Chondrocyte (in vitro differentiated cells): ENCODE measurements around the gene ZBTB44. TPM values are rescaled to one million over a fixed set of nuclear protein-coding genes. Genes with fewer than 3 reads are reported as not detected.
"Not testable (repeated sequence)": the region's sequence is repeated elsewhere in the genome, so short reads cannot be mapped to it uniquely, and the experiment has no call there.

ENCODE experiments used
- DNase-seq: peaks from one replicate; pipeline ENCODE4 v3.0.0; 2021; ENCODE audit warnings: mixed read lengths, low spot score
- H3K27ac Mint-ChIP-seq: one replicate; pipeline ENCODE4 v1.8.0; 2021; ENCODE audit warnings: mild to moderate bottlenecking, moderate library complexity, mixed read lengths; ENCODE audit not compliant: unreplicated experiment
- H3K27me3 Mint-ChIP-seq: 2 replicates; pipeline ENCODE4 v1.8.0; 2021; ENCODE audit warnings: low read depth, mixed read lengths
- H3K36me3 Mint-ChIP-seq: 2 replicates; pipeline ENCODE4 v1.8.0; 2021; ENCODE audit warnings: low read depth, mixed read lengths
- H3K4me1 Mint-ChIP-seq: 2 replicates; pipeline ENCODE4 v1.8.0; 2021; ENCODE audit warnings: low read depth, mild to moderate bottlenecking, mixed read lengths
- H3K4me3 Mint-ChIP-seq: one replicate; pipeline ENCODE4 v1.8.0; 2021; ENCODE audit warnings: mild to moderate bottlenecking, moderate library complexity, mixed read lengths; ENCODE audit not compliant: unreplicated experiment
- H3K9me3 Mint-ChIP-seq: 2 replicates; pipeline ENCODE4 v1.8.0; 2021; ENCODE audit warnings: low read depth, mixed read lengths
- total RNA-seq: library from RNA; stranded (reverse); gene quantifications from 3 replicates; pipeline ENCODE4 v1.2.1, GENCODE V29; 2021
- TF ChIP-seq, protein P1 (sequence below): fragments of 200-600 bp; sonication (generic); IDR thresholded peaks from 2 replicates; pipeline ENCODE4 v1.5.0; 2021; ENCODE audit warnings: antibody characterized with exemption, mild to moderate bottlenecking, moderate library complexity

ZBTB44 gene
- total RNA-seq, 1 donor from 2014 or later: 21.2 TPM

DNA sequence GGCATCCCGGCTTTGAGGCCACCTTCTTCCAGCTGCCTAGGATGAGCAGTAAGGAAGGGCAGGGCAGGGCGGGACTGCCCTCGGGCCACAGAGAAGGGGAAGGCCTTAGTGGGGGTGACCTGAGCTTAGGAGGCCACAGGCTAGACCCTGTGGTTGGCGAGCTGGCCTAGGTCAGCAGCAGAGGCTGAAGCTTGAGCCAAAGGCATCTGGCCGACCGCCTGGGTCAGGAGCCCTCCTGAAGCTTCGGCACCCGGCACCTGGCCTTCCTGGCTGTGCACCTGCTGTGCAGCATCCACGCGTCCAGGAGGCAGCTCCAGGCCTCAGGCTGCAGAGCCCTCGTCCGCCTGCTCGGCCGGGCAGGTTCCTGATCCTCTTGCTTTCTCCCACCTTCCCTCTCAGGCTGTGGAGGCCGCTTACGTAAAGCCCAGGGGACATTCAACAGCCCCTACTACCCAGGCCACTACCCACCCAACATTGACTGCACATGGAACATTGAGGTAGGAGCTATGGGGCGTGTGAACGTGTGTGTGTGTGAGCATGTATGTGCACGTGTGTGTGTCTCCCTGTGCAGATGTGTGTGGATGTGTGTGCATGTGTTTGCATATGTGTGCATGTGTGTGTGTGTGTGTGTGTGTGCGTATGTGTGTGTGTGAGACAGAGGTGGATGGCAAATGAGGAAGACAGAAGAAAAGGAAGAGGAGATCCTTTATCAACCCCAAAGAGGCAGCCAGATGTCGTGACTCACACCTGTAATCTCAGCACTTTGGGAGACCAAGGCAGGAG, 120.3 kb downstream of the ZBTB44 start:
- H3K4me3 Mint-ChIP-seq: no peak overlapping the region
- H3K27ac Mint-ChIP-seq: no peak overlapping the region
- H3K36me3 Mint-ChIP-seq: no peaks in the 10 kb centered on the region
- peaks cover 1% of the 10 kb centered on the region for H3K27me3 Mint-ChIP-seq
- TF ChIP-seq, protein P1, sequence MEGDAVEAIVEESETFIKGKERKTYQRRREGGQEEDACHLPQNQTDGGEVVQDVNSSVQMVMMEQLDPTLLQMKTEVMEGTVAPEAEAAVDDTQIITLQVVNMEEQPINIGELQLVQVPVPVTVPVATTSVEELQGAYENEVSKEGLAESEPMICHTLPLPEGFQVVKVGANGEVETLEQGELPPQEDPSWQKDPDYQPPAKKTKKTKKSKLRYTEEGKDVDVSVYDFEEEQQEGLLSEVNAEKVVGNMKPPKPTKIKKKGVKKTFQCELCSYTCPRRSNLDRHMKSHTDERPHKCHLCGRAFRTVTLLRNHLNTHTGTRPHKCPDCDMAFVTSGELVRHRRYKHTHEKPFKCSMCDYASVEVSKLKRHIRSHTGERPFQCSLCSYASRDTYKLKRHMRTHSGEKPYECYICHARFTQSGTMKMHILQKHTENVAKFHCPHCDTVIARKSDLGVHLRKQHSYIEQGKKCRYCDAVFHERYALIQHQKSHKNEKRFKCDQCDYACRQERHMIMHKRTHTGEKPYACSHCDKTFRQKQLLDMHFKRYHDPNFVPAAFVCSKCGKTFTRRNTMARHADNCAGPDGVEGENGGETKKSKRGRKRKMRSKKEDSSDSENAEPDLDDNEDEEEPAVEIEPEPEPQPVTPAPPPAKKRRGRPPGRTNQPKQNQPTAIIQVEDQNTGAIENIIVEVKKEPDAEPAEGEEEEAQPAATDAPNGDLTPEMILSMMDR: no peak
- DNase-seq: no peak
- no peaks in the 10 kb centered on the region for H3K9me3 Mint-ChIP-seq
- no peaks in the 10 kb centered on the region for H3K4me1 Mint-ChIP-seq

DNA sequence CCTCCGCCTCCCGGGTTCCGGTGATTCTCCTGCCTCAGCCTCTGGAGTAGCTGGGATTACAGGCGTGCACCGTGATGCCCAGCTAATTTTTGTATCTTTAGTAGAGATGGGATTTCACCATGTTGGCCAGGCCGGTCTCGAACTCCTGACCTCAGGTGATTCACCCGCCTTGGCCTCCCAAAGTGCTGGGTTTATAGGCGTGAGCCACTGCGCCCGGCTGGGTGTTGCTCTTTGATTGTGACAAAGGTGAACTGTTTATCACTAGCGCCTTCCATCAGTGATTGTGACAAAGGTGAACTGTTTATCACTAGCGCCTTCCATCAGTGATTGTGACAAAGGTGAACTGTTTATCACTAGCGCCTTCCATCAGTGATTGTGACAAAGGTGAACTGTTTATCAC, 121.2 kb downstream of the ZBTB44 start:
- DNase-seq, H3K4me1 Mint-ChIP-seq, H3K36me3 Mint-ChIP-seq, H3K4me3 Mint-ChIP-seq, H3K27me3 Mint-ChIP-seq, H3K9me3 Mint-ChIP-seq, H3K27ac Mint-ChIP-seq: not testable (repeated sequence)

DNA sequence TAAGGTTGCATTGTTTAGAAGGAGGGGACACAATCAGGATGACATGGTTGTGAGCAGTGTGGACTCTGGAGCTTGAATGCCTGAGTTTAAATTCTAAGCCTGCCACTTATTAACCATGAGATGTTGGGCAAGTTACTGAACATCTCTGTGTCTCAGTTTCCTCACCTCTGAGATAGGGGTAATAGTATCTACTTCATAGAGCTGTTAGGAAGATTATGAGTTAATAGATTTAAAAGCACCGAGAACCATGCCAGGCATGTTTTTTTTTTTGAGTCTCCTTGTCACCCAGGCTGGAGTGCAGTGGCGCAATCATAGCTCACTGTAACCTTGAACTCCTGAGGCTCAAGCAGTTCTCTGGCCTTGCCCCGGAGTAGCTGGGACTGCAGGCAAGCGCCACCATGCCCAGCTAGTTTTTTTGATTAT, 121.9 kb downstream of the ZBTB44 start:
- no peaks in the 10 kb centered on the region for H3K9me3 Mint-ChIP-seq
- no peak overlapping the region for H3K4me3 Mint-ChIP-seq
- no peaks in the 10 kb centered on the region for H3K4me1 Mint-ChIP-seq
- H3K36me3 Mint-ChIP-seq: no peaks in the 10 kb centered on the region
- no peak for DNase-seq
- TF ChIP-seq, protein P1: no peak
- peaks cover 1% of the 10 kb centered on the region for H3K27me3 Mint-ChIP-seq
- no peak overlapping the region for H3K27ac Mint-ChIP-seq

DNA sequence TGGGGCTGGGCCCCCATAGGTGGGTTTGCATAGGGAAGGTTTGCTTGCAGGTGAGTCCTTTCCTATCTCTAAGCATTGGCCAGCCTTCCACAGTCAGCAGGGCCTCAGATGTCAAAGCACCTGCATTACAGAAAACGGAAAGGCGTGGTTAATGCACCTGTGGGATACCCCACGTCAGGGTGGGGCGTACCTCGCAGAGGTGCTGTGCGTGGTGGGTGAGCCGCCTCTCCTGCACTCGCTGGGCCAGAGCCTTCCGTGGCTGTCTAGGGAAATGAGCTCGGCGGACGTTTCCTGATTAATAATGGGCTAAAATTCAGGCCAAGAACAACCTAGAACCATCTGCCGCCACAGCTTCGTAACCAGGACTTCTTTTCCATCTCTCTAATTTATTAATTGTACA, 122.8 kb downstream of the ZBTB44 start:
- no peak overlapping the region for H3K4me3 Mint-ChIP-seq
- TF ChIP-seq, protein P1: no peak
- H3K4me1 Mint-ChIP-seq: no peaks in the 10 kb centered on the region
- DNase-seq: no peak
- H3K36me3 Mint-ChIP-seq: no peaks in the 10 kb centered on the region
- peaks cover 1% of the 10 kb centered on the region for H3K27me3 Mint-ChIP-seq
- H3K27ac Mint-ChIP-seq: no peak overlapping the region
- no peaks in the 10 kb centered on the region for H3K9me3 Mint-ChIP-seq

DNA sequence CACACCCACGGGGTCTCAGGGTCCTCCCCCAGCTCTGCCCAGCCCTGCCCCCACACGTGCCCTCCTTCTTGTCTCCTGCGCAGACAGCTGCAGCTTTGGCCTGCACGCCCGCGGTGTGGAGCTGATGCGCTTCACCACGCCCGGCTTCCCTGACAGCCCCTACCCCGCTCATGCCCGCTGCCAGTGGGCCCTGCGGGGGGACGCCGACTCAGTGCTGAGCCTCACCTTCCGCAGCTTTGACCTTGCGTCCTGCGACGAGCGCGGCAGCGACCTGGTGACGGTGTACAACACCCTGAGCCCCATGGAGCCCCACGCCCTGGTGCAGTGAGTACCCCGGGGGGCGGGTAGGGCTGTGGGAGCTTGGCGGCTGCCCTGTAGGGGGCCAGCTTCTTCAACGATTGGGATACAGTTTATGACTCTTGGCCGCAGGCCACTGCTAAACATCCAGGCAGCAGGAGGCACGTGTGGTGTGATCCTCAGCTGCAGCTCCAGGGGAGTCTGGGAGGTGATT, 124.3 kb downstream of the ZBTB44 start:
- no peak for DNase-seq
- no peaks in the 10 kb centered on the region for H3K27me3 Mint-ChIP-seq
- no peaks in the 10 kb centered on the region for H3K4me1 Mint-ChIP-seq
- no peak overlapping the region for H3K4me3 Mint-ChIP-seq
- TF ChIP-seq, protein P1: no peak
- no peaks in the 10 kb centered on the region for H3K36me3 Mint-ChIP-seq
- H3K9me3 Mint-ChIP-seq: peaks cover under 1% of the 10 kb centered on the region
- H3K27ac Mint-ChIP-seq: no peak overlapping the region
